ENCODE data around the gene ZFYVE27.
A peak's percentile ranks its signal among the peaks of the same experiment; 100 is the strongest.

The ZFYVE27 gene

DNA sequence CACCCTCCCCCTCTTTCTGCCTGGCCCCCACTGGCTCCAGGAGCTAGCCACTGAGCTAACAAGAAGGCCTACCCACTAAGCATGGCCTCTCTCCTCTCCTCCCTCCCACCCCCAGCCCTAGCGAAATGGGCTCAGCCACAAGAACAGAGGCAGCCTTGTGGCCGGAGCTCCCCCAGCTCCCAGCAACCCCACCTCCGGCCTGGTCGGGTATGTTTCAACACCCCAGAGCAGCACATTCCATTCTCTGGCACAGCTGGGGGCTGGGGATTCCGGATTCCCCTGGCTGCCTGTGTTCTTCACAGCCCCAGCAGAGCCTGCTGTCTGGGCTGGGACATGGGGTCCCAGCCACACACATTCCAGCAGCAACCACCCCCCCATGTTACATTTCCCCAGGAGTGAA lies 25.9 kb downstream of the ZFYVE27 start:
- ChIA-PET CTCF (interaction anchor here (0.7 to 5.5 kb wide), 3 partner anchors 19 to 107 kb away, joined by 3 to 36 read pairs (median 4); no protein-coding TSS in a partner anchor), POLR2A (interaction anchor here (0.6 to 1.2 kb wide), 2 partner anchors 18 to 135 kb away, joined by 3 read pairs; no protein-coding TSS in a partner anchor)
- TF ChIP-seq GLIS2 (tag by site-specific recombination; IDR thresholded peaks at IDR 0.05) (0 out of 2 replicates have a peak, but pooled peaks have one; percentile 9), OSR2 (tag by site-specific recombination; IDR thresholded peaks at IDR 0.05) (no peak), IKZF3 (tag by site-specific recombination; IDR thresholded peaks at IDR 0.05) (no peak), ZNF274 (IDR thresholded peaks at IDR 0.05; ENCODE audit: low read length) (no peak), ZNF274 (tag by site-specific recombination; IDR thresholded peaks at IDR 0.05; ENCODE audit: borderline replicate concordance) (no peak), ZNF529 (tag by site-specific recombination; IDR thresholded peaks at IDR 0.05; ENCODE audit: insufficient replicate concordance) (no peak), KLF16 (tag by site-specific recombination; IDR thresholded peaks at IDR 0.05) (no peak), EGR2 (tag by site-specific recombination; IDR thresholded peaks at IDR 0.05; ENCODE audit: low read depth) (0 out of 2 replicates have a peak, but pooled peaks have one; percentile 21)
- TF ChIP-seq, protein P1, sequence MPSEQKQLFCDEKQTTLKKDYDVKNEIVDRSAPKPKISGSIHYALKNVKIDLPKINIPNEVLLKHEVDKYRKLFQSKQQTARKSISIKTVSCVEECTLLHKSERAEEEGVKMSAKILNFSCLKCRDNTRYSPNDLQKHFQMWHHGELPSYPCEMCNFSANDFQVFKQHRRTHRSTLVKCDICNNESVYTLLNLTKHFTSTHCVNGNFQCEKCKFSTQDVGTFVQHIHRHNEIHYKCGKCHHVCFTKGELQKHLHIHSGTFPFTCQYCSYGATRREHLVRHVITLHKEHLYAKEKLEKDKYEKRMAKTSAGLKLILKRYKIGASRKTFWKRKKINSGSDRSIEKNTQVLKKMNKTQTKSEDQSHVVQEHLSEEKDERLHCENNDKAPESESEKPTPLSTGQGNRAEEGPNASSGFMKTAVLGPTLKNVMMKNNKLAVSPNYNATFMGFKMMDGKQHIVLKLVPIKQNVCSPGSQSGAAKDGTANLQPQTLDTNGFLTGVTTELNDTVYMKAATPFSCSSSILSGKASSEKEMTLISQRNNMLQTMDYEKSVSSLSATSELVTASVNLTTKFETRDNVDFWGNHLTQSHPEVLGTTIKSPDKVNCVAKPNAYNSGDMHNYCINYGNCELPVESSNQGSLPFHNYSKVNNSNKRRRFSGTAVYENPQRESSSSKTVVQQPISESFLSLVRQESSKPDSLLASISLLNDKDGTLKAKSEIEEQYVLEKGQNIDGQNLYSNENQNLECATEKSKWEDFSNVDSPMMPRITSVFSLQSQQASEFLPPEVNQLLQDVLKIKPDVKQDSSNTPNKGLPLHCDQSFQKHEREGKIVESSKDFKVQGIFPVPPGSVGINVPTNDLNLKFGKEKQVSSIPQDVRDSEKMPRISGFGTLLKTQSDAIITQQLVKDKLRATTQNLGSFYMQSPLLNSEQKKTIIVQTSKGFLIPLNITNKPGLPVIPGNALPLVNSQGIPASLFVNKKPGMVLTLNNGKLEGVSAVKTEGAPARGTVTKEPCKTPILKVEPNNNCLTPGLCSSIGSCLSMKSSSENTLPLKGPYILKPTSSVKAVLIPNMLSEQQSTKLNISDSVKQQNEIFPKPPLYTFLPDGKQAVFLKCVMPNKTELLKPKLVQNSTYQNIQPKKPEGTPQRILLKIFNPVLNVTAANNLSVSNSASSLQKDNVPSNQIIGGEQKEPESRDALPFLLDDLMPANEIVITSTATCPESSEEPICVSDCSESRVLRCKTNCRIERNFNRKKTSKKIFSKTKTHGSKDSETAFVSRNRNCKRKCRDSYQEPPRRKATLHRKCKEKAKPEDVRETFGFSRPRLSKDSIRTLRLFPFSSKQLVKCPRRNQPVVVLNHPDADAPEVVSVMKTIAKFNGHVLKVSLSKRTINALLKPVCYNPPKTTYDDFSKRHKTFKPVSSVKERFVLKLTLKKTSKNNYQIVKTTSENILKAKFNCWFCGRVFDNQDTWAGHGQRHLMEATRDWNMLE (tag by site-specific recombination; conservative IDR thresholded peaks at IDR 0.05; ENCODE audit: low read depth), result no peak

DNA sequence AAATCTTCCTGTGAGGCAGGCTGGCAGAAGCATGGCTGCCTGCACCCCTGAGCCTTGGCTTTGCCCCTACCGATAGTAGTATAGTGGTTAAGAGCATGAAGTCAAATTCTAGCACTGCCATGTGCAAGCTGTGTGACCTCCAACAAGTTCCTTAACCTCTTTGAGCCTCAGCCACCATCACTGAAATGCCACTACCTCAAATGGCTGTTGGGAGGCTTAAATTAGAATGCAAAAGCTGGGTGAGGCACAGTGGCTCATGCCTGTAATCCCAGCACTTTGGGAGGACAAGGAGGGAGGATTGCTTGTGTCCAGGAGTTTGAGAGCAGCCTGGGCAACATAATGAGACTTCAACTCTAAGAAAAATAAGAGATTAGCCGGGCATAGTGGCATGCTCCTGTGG lies 26.5 kb downstream of the ZFYVE27 start:
- no peaks in the 10 kb centered on the region for H3K4me1 ChIP-seq (ENCODE audit: control insufficient read depth, insufficient read depth, low read length)
- peaks cover 0 to 34% of the 10 kb centered on the region in 2 experiments; a peak in 2 of 3 replicates for H3K36me3 ChIP-seq (ENCODE audit: control insufficient read depth in 2 of 2, insufficient read depth in 1 of 2, low read length in 2 of 2)
- ChIA-PET POLR2A (interaction anchor here (0.7 to 1.0 kb wide), 2 partner anchors 13 to 15 kb away, joined by 4 read pairs; no protein-coding TSS in a partner anchor), CTCF (interaction anchor here (1.2 kb wide), 1 partner anchor 87 kb away, joined by 3 read pairs; no protein-coding TSS in a partner anchor)
- H3K9me3 ChIP-seq (ENCODE audit: control insufficient read depth, insufficient read depth, low read depth, low read length), result no peaks in the 10 kb centered on the region
- no peak overlapping the region for H3K4me3 ChIP-seq (ENCODE audit: low read depth, low read length)
- H3K27ac ChIP-seq (ENCODE audit: extremely low read depth, low read depth, low read length), result no peak overlapping the region
- TF ChIP-seq ZNF133 (tag by site-specific recombination; IDR thresholded peaks at IDR 0.05), result no peak
- no peak for TF ChIP-seq HOXD13 (CRISPR knock-in tag; IDR thresholded peaks at IDR 0.05; ENCODE audit: borderline replicate concordance)
- no peak for TF ChIP-seq ZNF629 (tag by site-specific recombination; IDR thresholded peaks at IDR 0.05)
- TF ChIP-seq MZF1 (tag by site-specific recombination; IDR thresholded peaks at IDR 0.05; ENCODE audit: borderline replicate concordance), result no peak
- TF ChIP-seq, protein P2, sequence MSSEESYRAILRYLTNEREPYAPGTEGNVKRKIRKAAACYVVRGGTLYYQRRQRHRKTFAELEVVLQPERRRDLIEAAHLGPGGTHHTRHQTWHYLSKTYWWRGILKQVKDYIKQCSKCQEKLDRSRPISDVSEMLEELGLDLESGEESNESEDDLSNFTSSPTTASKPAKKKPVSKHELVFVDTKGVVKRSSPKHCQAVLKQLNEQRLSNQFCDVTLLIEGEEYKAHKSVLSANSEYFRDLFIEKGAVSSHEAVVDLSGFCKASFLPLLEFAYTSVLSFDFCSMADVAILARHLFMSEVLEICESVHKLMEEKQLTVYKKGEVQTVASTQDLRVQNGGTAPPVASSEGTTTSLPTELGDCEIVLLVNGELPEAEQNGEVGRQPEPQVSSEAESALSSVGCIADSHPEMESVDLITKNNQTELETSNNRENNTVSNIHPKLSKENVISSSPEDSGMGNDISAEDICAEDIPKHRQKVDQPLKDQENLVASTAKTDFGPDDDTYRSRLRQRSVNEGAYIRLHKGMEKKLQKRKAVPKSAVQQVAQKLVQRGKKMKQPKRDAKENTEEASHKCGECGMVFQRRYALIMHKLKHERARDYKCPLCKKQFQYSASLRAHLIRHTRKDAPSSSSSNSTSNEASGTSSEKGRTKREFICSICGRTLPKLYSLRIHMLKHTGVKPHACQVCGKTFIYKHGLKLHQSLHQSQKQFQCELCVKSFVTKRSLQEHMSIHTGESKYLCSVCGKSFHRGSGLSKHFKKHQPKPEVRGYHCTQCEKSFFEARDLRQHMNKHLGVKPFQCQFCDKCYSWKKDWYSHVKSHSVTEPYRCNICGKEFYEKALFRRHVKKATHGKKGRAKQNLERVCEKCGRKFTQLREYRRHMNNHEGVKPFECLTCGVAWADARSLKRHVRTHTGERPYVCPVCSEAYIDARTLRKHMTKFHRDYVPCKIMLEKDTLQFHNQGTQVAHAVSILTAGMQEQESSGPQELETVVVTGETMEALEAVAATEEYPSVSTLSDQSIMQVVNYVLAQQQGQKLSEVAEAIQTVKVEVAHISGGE (tag by site-specific recombination; conservative IDR thresholded peaks at IDR 0.05; ENCODE audit: low read depth), result no peak
- no peak for TF ChIP-seq ZNF544 (tag by site-specific recombination; IDR thresholded peaks at IDR 0.05)
- TF ChIP-seq KLF16 (tag by site-specific recombination; IDR thresholded peaks at IDR 0.05), result no peak
- no peak for TF ChIP-seq ZNF777 (tag by site-specific recombination; IDR thresholded peaks at IDR 0.05; ENCODE audit: borderline replicate concordance)
- no peak for TF ChIP-seq ZNF335 (tag by site-specific recombination; conservative IDR thresholded peaks at IDR 0.05)
- TF ChIP-seq ZNF114 (tag by site-specific recombination; IDR thresholded peaks at IDR 0.05), result no peak
- no peak for TF ChIP-seq SETDB1 (IDR thresholded peaks at IDR 0.05; ENCODE audit: insufficient read length, low read length)
- TF ChIP-seq SALL2 (tag by site-specific recombination; IDR thresholded peaks at IDR 0.05; ENCODE audit: borderline replicate concordance), result no peak
- no peak for TF ChIP-seq ZNF202 (tag by site-specific recombination; IDR thresholded peaks at IDR 0.05; ENCODE audit: borderline replicate concordance)

More for the DNA sequence above, 25.9 kb downstream of the ZFYVE27 start:
- peaks cover 0 to 34% of the 10 kb centered on the region in 2 experiments; a peak in 2 of 3 replicates for H3K36me3 ChIP-seq (ENCODE audit: control insufficient read depth in 2 of 2, insufficient read depth in 1 of 2, low read length in 2 of 2)
- H3K27ac ChIP-seq (ENCODE audit: extremely low read depth, low read depth, low read length), result no peak overlapping the region
- no peak overlapping the region for H3K4me3 ChIP-seq (ENCODE audit: low read depth, low read length)
- H3K9me3 ChIP-seq (ENCODE audit: control insufficient read depth, insufficient read depth, low read depth, low read length), result no peaks in the 10 kb centered on the region
- no peaks in the 10 kb centered on the region for H3K4me1 ChIP-seq (ENCODE audit: control insufficient read depth, insufficient read depth, low read length)

Data from HEK293 (cell line).